ENCODE data around the gene KANSL1.
A peak's percentile ranks its signal among the peaks of the same experiment; 100 is the strongest.

The KANSL1 gene

GRCh38 chr17:46027048-46027975, 165.9 kb downstream of the KANSL1 start:
- DNase-seq (ENCODE audit: low spot score) (no peak), ATAC-seq (ENCODE audit: low read depth) (no peak)
- no peak overlapping the region for H3K4me3 ChIP-seq (ENCODE audit: severe bottlenecking)
- H3K27ac ChIP-seq (ENCODE audit: poor library complexity, severe bottlenecking) = no peak overlapping the region
- no peaks in the 10 kb centered on the region for H3K4me1 ChIP-seq (ENCODE audit: insufficient read depth, poor library complexity, severe bottlenecking)
- TF ChIP-seq, protein P1, sequence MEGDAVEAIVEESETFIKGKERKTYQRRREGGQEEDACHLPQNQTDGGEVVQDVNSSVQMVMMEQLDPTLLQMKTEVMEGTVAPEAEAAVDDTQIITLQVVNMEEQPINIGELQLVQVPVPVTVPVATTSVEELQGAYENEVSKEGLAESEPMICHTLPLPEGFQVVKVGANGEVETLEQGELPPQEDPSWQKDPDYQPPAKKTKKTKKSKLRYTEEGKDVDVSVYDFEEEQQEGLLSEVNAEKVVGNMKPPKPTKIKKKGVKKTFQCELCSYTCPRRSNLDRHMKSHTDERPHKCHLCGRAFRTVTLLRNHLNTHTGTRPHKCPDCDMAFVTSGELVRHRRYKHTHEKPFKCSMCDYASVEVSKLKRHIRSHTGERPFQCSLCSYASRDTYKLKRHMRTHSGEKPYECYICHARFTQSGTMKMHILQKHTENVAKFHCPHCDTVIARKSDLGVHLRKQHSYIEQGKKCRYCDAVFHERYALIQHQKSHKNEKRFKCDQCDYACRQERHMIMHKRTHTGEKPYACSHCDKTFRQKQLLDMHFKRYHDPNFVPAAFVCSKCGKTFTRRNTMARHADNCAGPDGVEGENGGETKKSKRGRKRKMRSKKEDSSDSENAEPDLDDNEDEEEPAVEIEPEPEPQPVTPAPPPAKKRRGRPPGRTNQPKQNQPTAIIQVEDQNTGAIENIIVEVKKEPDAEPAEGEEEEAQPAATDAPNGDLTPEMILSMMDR (IDR thresholded peaks at IDR 0.05; ENCODE audit: poor library complexity, severe bottlenecking) = no peak
- no peaks in the 10 kb centered on the region for H3K9me3 ChIP-seq (ENCODE audit: severe bottlenecking)
- H3K36me3 ChIP-seq (ENCODE audit: low read depth) = peaks cover 39% of the 10 kb centered on the region
- H3K27me3 ChIP-seq (ENCODE audit: insufficient read depth, poor library complexity, severe bottlenecking) = no peaks in the 10 kb centered on the region

GRCh38 chr17:46026166-46027047, 166.8 kb downstream of the KANSL1 start:
- Histone ChIP-seq H3K27ac (ENCODE audit: poor library complexity, severe bottlenecking) (no peak overlapping the region), H3K4me1 (ENCODE audit: insufficient read depth, poor library complexity, severe bottlenecking) (no peaks in the 10 kb centered on the region), H3K9me3 (ENCODE audit: severe bottlenecking) (no peaks in the 10 kb centered on the region), H3K36me3 (ENCODE audit: low read depth) (peaks cover 31% of the 10 kb centered on the region), H3K4me3 (ENCODE audit: severe bottlenecking) (no peak overlapping the region), H3K27me3 (ENCODE audit: insufficient read depth, poor library complexity, severe bottlenecking) (no peaks in the 10 kb centered on the region)
- TF ChIP-seq, protein P1 (IDR thresholded peaks at IDR 0.05; ENCODE audit: poor library complexity, severe bottlenecking) = no peak
- ATAC-seq (ENCODE audit: low read depth) = no peak
- DNase-seq (ENCODE audit: low spot score) = no peak

GRCh38 chr17:46025510-46026165, 167.6 kb downstream of the KANSL1 start:
- Histone ChIP-seq H3K9me3 (ENCODE audit: severe bottlenecking) (no peaks in the 10 kb centered on the region), H3K27me3 (ENCODE audit: insufficient read depth, poor library complexity, severe bottlenecking) (no peaks in the 10 kb centered on the region), H3K4me3 (ENCODE audit: severe bottlenecking) (no peak overlapping the region), H3K4me1 (ENCODE audit: insufficient read depth, poor library complexity, severe bottlenecking) (no peaks in the 10 kb centered on the region), H3K36me3 (ENCODE audit: low read depth) (peaks cover 24% of the 10 kb centered on the region), H3K27ac (ENCODE audit: poor library complexity, severe bottlenecking) (no peak overlapping the region)
- ATAC-seq (ENCODE audit: low read depth) (peak; percentile 16), DNase-seq (ENCODE audit: low spot score) (no peak)
- TF ChIP-seq, protein P1 (IDR thresholded peaks at IDR 0.05; ENCODE audit: poor library complexity, severe bottlenecking) = no peak

DNA sequence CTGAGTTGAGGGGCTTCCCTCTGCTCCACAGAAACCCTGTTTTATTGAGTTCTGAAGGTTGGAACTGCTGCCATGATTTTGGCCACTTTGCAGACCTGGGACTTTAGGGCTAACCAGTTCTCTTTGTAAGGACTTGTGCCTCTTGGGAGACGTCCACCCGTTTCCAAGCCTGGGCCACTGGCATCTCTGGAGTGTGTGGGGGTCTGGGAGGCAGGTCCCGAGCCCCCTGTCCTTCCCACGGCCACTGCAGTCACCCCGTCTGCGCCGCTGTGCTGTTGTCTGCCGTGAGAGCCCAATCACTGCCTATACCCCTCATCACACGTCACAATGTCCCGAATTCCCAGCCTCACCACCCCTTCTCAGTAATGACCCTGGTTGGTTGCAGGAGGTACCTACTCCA, 168.2 kb downstream of the KANSL1 start:
- DNase-seq (ENCODE audit: low spot score) (no peak), ATAC-seq (ENCODE audit: low read depth) (peak; percentile 12)
- no peaks in the 10 kb centered on the region for H3K4me1 ChIP-seq (ENCODE audit: insufficient read depth, poor library complexity, severe bottlenecking)
- no peaks in the 10 kb centered on the region for H3K9me3 ChIP-seq (ENCODE audit: severe bottlenecking)
- no peak overlapping the region for H3K4me3 ChIP-seq (ENCODE audit: severe bottlenecking)
- no peaks in the 10 kb centered on the region for H3K27me3 ChIP-seq (ENCODE audit: insufficient read depth, poor library complexity, severe bottlenecking)
- H3K27ac ChIP-seq (ENCODE audit: poor library complexity, severe bottlenecking) = no peak overlapping the region
- TF ChIP-seq, protein P1 (IDR thresholded peaks at IDR 0.05; ENCODE audit: poor library complexity, severe bottlenecking) = no peak
- H3K36me3 ChIP-seq (ENCODE audit: low read depth) = peaks cover 18% of the 10 kb centered on the region

All from RWPE2 (cell line).